Measurements from ENCODE around the gene PIP4K2C.

- TF ChIP-seq GATA2 (IDR thresholded peaks at IDR 0.05; ENCODE audit: low read depth, low read length) (no peak), GATA3 (IDR thresholded peaks at IDR 0.05; ENCODE audit: low read depth, low read length) (no peak)
These were observed 49.3 kb upstream of the PIP4K2C start for GRCh38 chr12:57541717-57542116.

Data from SH-SY5Y (cell line).